ENCODE data around the gene BOLL.
"Not testable (repeated sequence)": the region's sequence is repeated elsewhere in the genome, so short reads cannot be mapped to it uniquely, and the experiment has no call there.

- TF ChIP-seq CTCF (conservative IDR thresholded peaks at IDR 0.05 in 1 of 2, IDR thresholded peaks at IDR 0.05 in 1 of 2; ENCODE audit: low read depth in 1 of 2, low read length in 2 of 2); EZH2 (IDR thresholded peaks at IDR 0.05; ENCODE audit: low read length, missing control alignments): not testable (repeated sequence)
Measured at GRCh38 chr2:197834771-197835170, 49.7 kb upstream of the BOLL start.

All from fibroblast of lung (primary cell).